ENCODE results near the gene VEPH1. TPM values are rescaled to one million over a fixed set of nuclear protein-coding genes. Genes with fewer than 3 reads are reported as not detected.

VEPH1 gene
- total RNA-seq, 1 donor from 2014 or later = 3.7 TPM

DNA sequence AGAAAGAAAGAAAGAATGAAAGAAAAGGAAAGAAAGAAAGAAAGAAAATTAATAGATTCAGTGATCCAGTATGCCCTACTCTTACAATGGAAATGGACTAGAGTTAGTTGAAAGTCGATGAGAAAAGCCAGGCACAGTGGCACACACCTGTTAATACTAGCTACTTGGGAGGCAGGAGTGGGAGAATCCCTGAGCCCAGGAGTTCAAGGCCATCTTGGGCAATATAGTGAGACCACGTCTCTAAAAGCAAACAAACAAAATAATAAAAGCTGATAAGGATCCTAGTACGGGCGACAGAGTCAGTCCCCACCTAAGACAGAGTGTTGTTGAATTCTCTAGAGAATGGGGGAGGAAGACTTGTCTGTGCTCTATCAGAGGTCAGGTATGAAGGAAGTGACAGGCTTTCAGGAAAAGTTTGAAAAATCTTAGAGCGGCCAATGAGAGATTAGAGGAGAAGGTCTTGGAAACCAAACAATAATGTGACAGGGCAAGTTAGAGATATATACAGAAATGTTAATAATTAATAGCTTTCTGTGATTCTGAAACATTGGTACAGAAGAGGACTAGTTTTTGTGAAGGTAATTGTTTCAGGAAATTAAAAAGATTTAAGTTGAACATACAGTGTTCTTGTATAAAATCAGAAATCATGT lies 184.5 kb downstream of the VEPH1 start:
- no peak for DNase-seq (ENCODE audit: low read depth)
- TF ChIP-seq, protein P1, sequence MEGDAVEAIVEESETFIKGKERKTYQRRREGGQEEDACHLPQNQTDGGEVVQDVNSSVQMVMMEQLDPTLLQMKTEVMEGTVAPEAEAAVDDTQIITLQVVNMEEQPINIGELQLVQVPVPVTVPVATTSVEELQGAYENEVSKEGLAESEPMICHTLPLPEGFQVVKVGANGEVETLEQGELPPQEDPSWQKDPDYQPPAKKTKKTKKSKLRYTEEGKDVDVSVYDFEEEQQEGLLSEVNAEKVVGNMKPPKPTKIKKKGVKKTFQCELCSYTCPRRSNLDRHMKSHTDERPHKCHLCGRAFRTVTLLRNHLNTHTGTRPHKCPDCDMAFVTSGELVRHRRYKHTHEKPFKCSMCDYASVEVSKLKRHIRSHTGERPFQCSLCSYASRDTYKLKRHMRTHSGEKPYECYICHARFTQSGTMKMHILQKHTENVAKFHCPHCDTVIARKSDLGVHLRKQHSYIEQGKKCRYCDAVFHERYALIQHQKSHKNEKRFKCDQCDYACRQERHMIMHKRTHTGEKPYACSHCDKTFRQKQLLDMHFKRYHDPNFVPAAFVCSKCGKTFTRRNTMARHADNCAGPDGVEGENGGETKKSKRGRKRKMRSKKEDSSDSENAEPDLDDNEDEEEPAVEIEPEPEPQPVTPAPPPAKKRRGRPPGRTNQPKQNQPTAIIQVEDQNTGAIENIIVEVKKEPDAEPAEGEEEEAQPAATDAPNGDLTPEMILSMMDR (conservative IDR thresholded peaks at IDR 0.05; ENCODE audit: low read depth, low read length) = no peak
- no peak overlapping the region for H3K4me3 ChIP-seq (ENCODE audit: low read depth, low read length)

GRCh38 chr3:157317895-157318294 lies 185.3 kb downstream of the VEPH1 start:
- no peak overlapping the region for H3K4me3 ChIP-seq (ENCODE audit: low read depth, low read length)
- TF ChIP-seq, protein P1 (conservative IDR thresholded peaks at IDR 0.05; ENCODE audit: low read depth, low read length) = no peak
- DNase-seq (ENCODE audit: low read depth) = no peak

DNA sequence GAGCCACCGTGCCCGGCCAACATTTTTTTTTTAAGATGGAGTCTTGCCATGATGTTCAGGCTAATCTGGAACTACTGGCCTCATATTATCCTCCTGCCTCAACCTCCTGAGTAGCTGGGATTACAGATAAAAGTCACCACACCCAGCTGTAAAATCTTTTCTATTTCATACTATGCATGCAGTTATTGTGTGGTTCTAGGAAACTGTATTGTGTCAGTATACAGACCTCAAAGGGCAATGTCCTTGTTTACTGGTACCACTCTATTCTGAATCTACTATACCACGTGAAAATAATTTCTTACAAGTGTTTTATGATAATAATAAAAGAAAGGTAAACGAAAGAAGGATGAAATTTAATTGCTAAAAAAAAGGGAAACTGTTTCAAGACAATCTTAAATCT lies 190.0 kb downstream of the VEPH1 start:
- TF ChIP-seq, protein P1 (conservative IDR thresholded peaks at IDR 0.05; ENCODE audit: low read depth, low read length) = no peak
- DNase-seq (ENCODE audit: low read depth) = no peak

DNA sequence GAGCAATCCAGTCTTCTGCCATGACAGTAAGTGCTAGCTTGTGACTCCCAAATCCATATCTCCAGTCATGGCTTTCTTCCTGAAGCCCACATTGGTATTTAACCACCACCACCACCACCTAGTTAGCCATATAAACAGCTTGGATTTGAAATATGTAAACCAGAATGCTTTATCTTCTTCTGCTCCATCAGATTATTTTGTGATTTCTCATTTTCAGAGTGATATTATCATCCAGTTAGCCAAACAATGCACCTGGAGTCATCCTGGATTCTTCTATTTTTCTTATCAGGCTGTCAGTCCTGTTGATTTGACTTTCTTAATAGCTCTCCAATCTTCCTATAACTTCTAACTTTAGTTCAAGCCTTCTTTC lies 190.9 kb downstream of the VEPH1 start:
- no peak for DNase-seq (ENCODE audit: low read depth)
- TF ChIP-seq, protein P1 (conservative IDR thresholded peaks at IDR 0.05; ENCODE audit: low read depth, low read length) = no peak

More for the DNA sequence above, 190.0 kb downstream of the VEPH1 start:
- H3K4me3 ChIP-seq (ENCODE audit: low read depth, low read length) = no peak overlapping the region

DNA sequence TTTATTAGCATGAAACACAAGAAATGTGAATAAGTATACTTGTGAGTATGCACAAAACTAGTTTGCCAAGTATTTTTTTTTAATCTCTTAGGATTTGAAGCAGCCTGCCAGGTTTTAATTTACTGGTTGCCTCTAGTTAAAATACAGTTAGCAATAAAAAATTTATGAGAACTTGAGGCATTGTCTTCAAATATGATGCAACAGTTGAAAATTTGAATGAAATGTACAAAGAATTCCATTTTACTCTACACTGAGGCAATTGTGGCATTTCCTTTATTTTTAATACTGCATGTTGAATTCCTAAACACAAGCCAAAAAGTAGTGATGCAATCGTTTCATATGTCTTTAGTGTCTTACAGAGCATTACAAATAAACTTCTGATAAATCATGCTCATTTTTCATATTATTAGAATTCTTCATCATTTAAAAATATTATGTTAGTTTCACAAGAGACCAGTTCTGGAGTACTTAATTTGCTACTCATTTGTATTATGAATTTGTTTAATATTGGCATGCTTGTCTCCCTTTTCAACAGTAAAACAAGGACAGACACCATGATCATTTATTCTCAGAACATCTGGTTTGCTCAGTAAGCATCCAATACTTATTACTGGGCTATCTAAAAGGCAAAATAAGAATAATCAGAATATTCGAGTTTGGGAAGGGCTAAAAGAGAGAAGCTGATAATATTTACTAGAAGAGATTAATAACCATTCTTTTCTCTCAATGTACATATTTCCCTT lies 191.4 kb downstream of the VEPH1 start:
- no peak for DNase-seq (ENCODE audit: low read depth)
- TF ChIP-seq, protein P1 (conservative IDR thresholded peaks at IDR 0.05; ENCODE audit: low read depth, low read length) = no peak
- H3K4me3 ChIP-seq (ENCODE audit: low read depth, low read length) = no peak overlapping the region

More for the DNA sequence above, 190.9 kb downstream of the VEPH1 start:
- H3K4me3 ChIP-seq (ENCODE audit: low read depth, low read length) = no peak overlapping the region

DNA sequence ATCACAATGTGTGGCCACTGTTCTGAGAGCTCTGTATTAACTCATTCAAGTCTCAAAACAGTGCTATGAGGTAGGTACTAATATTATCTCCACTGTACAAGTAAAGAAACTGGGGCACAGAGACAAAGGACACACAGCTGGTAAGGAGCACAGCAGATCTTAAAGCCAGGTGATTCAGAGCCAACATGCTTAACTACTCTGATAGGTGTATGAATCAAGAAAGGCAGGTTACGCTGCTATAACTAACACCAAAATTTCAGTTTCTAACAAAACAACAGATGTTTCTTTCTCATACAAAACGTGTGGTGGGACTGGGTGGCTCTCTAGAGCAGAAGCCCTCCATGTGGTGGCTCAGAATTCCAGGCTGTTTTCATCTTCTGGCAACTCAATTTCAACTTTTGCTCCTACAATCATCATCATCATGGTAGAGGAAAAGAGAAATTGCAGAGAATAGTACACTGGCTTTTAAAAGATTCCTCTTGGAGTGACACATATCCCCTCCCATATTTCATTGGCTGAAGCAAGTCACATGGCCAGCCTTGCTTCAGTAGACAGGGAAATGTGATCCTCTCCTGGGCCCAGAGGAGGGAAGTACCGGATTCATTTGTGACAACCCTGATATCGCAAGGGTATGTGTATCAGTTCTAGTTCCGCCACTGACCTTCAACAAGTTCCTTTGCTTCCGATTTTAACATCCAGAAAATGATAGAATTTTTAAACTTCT lies 192.7 kb downstream of the VEPH1 start:
- TF ChIP-seq, protein P1 (conservative IDR thresholded peaks at IDR 0.05; ENCODE audit: low read depth, low read length) = no peak
- H3K4me3 ChIP-seq (ENCODE audit: low read depth, low read length) = no peak overlapping the region
- no peak for DNase-seq (ENCODE audit: low read depth)
